Neuronal stem cell (in vitro differentiated cells): Measurements from ENCODE around the gene PAQR7.

Source experiments
- DNase-seq: peaks from one replicate; pipeline ENCODE4 v3.0.0-alpha.2; 2013; ENCODE audit warnings: low spot score
- H2AFZ ChIP-seq: one replicate; pipeline ENCODE4 v1.6.1; 2013; ENCODE audit warnings: mild to moderate bottlenecking, low read length, inconsistent platforms
- H2AK5ac ChIP-seq: 2 replicates; pipeline ENCODE4 v1.6.1; 2013; ENCODE audit warnings: low read depth, mild to moderate bottlenecking, inconsistent platforms, low read length, moderate library complexity, mixed read lengths
- H2BK120ac ChIP-seq: 2 replicates; pipeline ENCODE4 v1.6.1; 2013; ENCODE audit warnings: low read depth, mild to moderate bottlenecking, inconsistent platforms, low read length, moderate library complexity, mixed read lengths
- H2BK12ac ChIP-seq: one replicate; pipeline ENCODE4 v1.6.1; 2013; ENCODE audit warnings: low read length, inconsistent platforms
- H2BK15ac ChIP-seq: 2 replicates; pipeline ENCODE4 v1.6.1; 2013; ENCODE audit warnings: mild to moderate bottlenecking, low read length, inconsistent platforms, mixed read lengths
- H2BK5ac ChIP-seq: one replicate; pipeline ENCODE4 v1.6.1; 2013; ENCODE audit warnings: inconsistent platforms, mild to moderate bottlenecking, low read length, moderate library complexity
- H3K14ac ChIP-seq: one replicate; pipeline ENCODE4 v1.6.1; 2013; ENCODE audit warnings: low read length, inconsistent platforms
- H3K18ac ChIP-seq: 2 replicates; pipeline ENCODE4 v1.6.1; 2013; ENCODE audit warnings: low read length, inconsistent platforms
- H3K23ac ChIP-seq: 2 replicates; pipeline ENCODE4 v1.6.1; 2013; ENCODE audit warnings: low read depth, mild to moderate bottlenecking, mixed read lengths, low read length, inconsistent platforms; ENCODE audit not compliant: poor library complexity
- H3K27ac ChIP-seq: replicated peaks from 3 replicates; pipeline ENCODE4 v1.5.1; 2013; ENCODE audit warnings: low read length, inconsistent platforms
- H3K27me3 ChIP-seq, 3 experiments: 2 replicates each; pipeline ENCODE4 v1.6.1; 2013; ENCODE audit warnings: low read length in 3 of 3, mild to moderate bottlenecking in 2 of 3, inconsistent platforms in 1 of 3, low read depth in 1 of 3, mixed read lengths in 1 of 3, moderate library complexity in 1 of 3; ENCODE audit not compliant: control insufficient read depth in 3 of 3, insufficient read depth in 3 of 3
- H3K36me3 ChIP-seq, 2 donors: replicated peaks in 1 of 2; 2 replicates each; pipeline ENCODE4 v1.6.1; 2013; ENCODE audit warnings: low read length in 2 of 2; ENCODE audit not compliant: control insufficient read depth in 2 of 2, insufficient read depth in 2 of 2
- H3K4ac ChIP-seq: 2 replicates; pipeline ENCODE4 v1.6.1; 2013; ENCODE audit warnings: inconsistent platforms, mild to moderate bottlenecking, low read length, moderate library complexity
- H3K4me1 ChIP-seq, 2 donors: 1 replicate in 1 of 2; 2 replicates in 1 of 2; pipeline ENCODE4 v1.6.1; 2013; ENCODE audit warnings: low read length in 2 of 2, low read depth in 1 of 2; ENCODE audit not compliant: control insufficient read depth in 2 of 2, insufficient read depth in 1 of 2
- H3K4me2 ChIP-seq: one replicate; pipeline ENCODE4 v1.6.1; 2013; ENCODE audit warnings: mild to moderate bottlenecking, low read length, inconsistent platforms; ENCODE audit not compliant: insufficient read depth, poor library complexity, severe bottlenecking
- H3K4me3 ChIP-seq, 2 donors: 2 replicates each; pipeline ENCODE4 v1.5.1; 2013; ENCODE audit warnings: low read length in 2 of 2, mild to moderate bottlenecking in 2 of 2, inconsistent platforms in 1 of 2, moderate library complexity in 1 of 2
- H3K79me1 ChIP-seq: one replicate; pipeline ENCODE4 v1.6.1; 2013; ENCODE audit warnings: low read depth, mild to moderate bottlenecking, inconsistent platforms, low read length, moderate library complexity
- H3K9ac ChIP-seq: one replicate; pipeline ENCODE4 v1.6.1; 2013; ENCODE audit warnings: mild to moderate bottlenecking, low read depth, low read length, inconsistent platforms; ENCODE audit not compliant: poor library complexity
- H3K9me3 ChIP-seq, 2 donors: replicated peaks in 1 of 2; 2 replicates each; pipeline versions ENCODE3 to v1.6.1; 2013; ENCODE audit warnings: low read length in 2 of 2, mild to moderate bottlenecking in 2 of 2, inconsistent platforms in 1 of 2, low read depth in 1 of 2, mixed read lengths in 1 of 2, moderate library complexity in 1 of 2; ENCODE audit not compliant: control insufficient read depth in 2 of 2, insufficient read depth in 1 of 2
- H4K8ac ChIP-seq: one replicate; pipeline ENCODE4 v1.6.1; 2013; ENCODE audit warnings: low read depth, mild to moderate bottlenecking, inconsistent platforms, low read length, moderate library complexity
- H4K91ac ChIP-seq: one replicate; pipeline ENCODE4 v1.6.1; 2013; ENCODE audit warnings: low read length, low read depth, mild to moderate bottlenecking, inconsistent platforms; ENCODE audit not compliant: poor library complexity
- WGBS, 2 donors: extraction: QIAGEN DNeasy Blood & Tissue Kit; methylation state at CpG; one replicate each; pipeline ENCODE4 v1.1.7; 2013; ENCODE audit warnings: missing lambda C conversion rate in 2 of 2, mixed read lengths in 1 of 2; ENCODE audit not compliant: insufficient read length in 2 of 2, insufficient replicate concordance in 1 of 2; ENCODE audit errors: extremely low coverage in 2 of 2; 5-methylcytosine and 5-hydroxymethylcytosine counted together

The PAQR7 gene

DNA sequence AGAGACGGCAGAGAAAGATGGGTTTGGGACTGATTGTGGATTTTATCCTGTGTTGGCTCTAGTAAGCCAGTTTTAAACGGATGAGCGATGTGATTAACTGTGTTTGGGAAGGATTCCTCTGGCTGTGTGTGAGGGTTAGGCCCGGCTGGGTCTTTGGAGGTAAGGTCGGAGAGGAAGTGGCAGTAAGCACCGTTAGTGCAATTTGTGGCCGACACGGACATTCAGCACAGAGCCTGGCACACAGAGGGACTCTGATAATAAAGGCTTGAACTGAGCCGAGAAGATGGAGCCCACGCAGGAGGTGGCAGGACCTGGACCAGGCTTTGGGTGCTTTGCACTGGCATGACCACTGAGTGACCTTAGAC, 54.4 kb downstream of the PAQR7 start:
- H3K9me3 ChIP-seq, result no peaks in the 10 kb centered on the region
- H3K14ac ChIP-seq, result no peak overlapping the region
- H3K27ac ChIP-seq, result no peak overlapping the region
- no peak overlapping the region for H3K4ac ChIP-seq
- H3K27me3 ChIP-seq, result no peaks in the 10 kb centered on the region
- peaks cover 0 to 38% of the 10 kb centered on the region in 2 donors for H3K36me3 ChIP-seq
- no peak overlapping the region for H2BK12ac ChIP-seq
- H3K4me2 ChIP-seq, result peak overlapping the region; percentile 88
- no peak overlapping the region for H4K91ac ChIP-seq
- no peak overlapping the region for H2BK120ac ChIP-seq
- no CpG with 5 or more reads among the region's 10 CpGs for WGBS, 2 donors
- H2BK15ac ChIP-seq, result no peak overlapping the region
- H3K18ac ChIP-seq, result no peak overlapping the region
- peak overlapping the region in 1 of 2 donors; percentile 93 for H3K4me3 ChIP-seq
- H3K4me1 ChIP-seq, result peaks cover 10 to 18% of the 10 kb centered on the region in 2 donors
- H2BK5ac ChIP-seq, result no peak overlapping the region
- no peak overlapping the region for H4K8ac ChIP-seq
- no peak for DNase-seq
- H2AFZ ChIP-seq, result peak overlapping the region; percentile 91
- H2AK5ac ChIP-seq, result no peak overlapping the region
- no peak overlapping the region for H3K23ac ChIP-seq
- peak overlapping the region; percentile 91 for H3K9ac ChIP-seq
- H3K79me1 ChIP-seq, result peaks cover 7% of the 10 kb centered on the region

DNA sequence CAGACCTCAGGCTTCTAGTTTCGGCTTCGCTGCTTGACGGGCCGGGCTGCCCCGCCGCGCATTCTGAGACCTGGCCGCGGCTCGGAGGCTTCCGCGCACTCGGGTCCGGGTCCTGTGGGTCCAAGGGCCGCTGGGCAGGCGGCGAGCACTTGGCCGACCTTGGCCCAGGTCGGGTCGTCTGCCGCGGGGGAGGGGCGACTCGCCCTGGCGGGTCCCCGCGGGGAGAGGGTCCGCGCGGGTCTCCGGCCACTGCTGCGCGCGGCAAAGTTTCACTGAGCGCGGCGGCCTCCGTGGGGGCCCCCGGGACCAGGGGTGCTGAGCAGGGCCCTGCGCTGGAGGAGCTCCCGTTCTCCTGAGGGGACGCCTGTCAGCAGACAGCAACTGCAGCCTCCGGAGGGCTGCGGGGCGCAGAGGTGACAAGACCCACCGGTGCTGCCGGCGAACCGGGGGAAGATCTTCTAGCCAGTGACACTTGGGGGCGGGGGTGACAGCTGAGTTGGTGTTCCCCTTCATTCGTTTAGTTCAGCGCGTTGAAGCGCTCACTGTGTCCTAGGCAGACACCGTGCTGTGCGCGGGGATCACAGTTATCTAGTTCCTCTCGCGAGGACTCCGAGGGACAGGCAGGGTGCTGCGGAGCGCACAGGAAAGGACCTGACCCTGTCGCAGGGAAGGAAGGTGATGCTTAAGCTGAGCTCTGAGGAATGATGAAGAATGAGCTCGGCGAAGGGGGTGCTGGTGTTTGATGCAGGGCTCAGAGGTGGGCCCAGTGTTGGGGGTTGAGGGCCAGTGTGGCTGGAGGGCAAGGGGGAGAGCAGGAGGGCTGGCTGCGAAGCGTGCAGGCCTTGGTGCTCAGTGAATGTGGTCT, 55.0 kb downstream of the PAQR7 start:
- peak overlapping the region; percentile 10 for H2BK120ac ChIP-seq
- no peak overlapping the region for H3K27ac ChIP-seq
- peak overlapping the region; percentile 60 for H3K18ac ChIP-seq
- H3K4me1 ChIP-seq, result peaks cover 10 to 18% of the 10 kb centered on the region in 2 donors
- peak overlapping the region; percentile 15 for H2AK5ac ChIP-seq
- H3K4me2 ChIP-seq, result peak overlapping the region; percentile 88
- H4K91ac ChIP-seq, result no peak overlapping the region
- H2BK15ac ChIP-seq, result no peak overlapping the region
- DNase-seq, result no peak
- no CpG with 5 or more reads among the region's 67 CpGs for WGBS, 2 donors
- no peaks in the 10 kb centered on the region for H3K27me3 ChIP-seq
- no peak overlapping the region for H3K4ac ChIP-seq
- H2BK12ac ChIP-seq, result no peak overlapping the region
- peaks cover 4 to 38% of the 10 kb centered on the region in 2 donors for H3K36me3 ChIP-seq
- H3K9me3 ChIP-seq, result no peaks in the 10 kb centered on the region
- H2BK5ac ChIP-seq, result no peak overlapping the region
- H3K4me3 ChIP-seq, result peak overlapping the region; percentile 93 to 95
- peaks cover 7% of the 10 kb centered on the region for H3K79me1 ChIP-seq
- H4K8ac ChIP-seq, result no peak overlapping the region
- peak overlapping the region; percentile 91 for H2AFZ ChIP-seq
- H3K9ac ChIP-seq, result peak overlapping the region; percentile 91
- H3K23ac ChIP-seq, result peak overlapping the region; percentile 90
- H3K14ac ChIP-seq, result peak overlapping the region; percentile 64

DNA sequence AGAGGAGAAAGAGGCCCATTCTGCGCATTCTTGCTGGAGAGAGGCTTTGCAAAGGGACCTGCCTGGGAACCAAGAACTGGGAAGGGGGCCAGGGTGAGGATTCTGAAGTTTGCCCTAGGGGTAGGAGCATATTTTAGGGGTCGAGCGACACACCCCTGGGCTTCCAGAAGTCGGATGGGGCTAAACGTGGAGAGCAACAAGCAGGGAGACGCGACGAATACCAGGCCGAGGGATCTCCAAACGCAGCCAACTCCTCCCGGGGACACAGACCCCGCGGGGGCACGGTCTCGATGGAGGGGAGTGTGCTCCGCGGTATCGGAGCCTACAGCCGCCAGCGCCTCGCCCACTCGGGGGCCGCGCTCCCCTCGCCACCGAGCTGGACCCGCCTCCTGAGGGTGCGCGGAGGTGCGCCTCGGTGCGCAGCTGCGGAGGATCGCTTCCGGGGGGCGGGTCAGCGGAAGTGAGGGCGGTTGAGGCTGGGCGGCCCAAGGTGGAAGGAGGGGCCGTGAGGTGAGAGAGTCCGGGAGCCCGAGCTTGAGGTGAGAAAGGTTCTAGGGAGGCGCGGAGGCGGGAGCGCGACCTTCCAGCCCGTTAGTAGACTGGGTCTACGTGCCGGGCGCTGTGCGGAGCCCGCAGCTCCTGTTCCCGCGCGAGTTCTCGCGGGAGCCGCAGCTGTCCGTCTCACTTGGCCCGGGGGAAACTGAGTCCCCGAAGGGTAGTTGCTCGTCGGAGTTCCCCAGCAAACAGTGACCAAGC, 55.8 kb downstream of the PAQR7 start, which contains the start of gene MTFR1L:
MTFR1L (plus strand) TSS at position 464 of the 756 bp plus-strand sequence. CDS start 3,151 bp downstream, outside the sequence.
- H2AFZ ChIP-seq, result peak within 1 kb of the TSS; percentile 91
- no peak within 1 kb of the TSS for H2BK15ac ChIP-seq
- no peak within 1 kb of the TSS for H2BK12ac ChIP-seq
- peak within 1 kb of the TSS; percentile 97 for H3K14ac ChIP-seq
- DNase-seq, result peak; percentile 64
- peaks cover 7% of the 10 kb centered on the region for H3K79me1 ChIP-seq
- peak within 1 kb of the TSS; percentile 90 for H3K23ac ChIP-seq
- peak within 1 kb of the TSS; percentile 96 for H3K18ac ChIP-seq
- peaks cover 10 to 18% of the 10 kb centered on the region in 2 donors for H3K4me1 ChIP-seq
- no peaks in the 10 kb centered on the region for H3K9me3 ChIP-seq
- H3K36me3 ChIP-seq, result peaks cover 7 to 40% of the 10 kb centered on the region in 2 donors
- peak within 1 kb of the TSS; percentile 47 for H2AK5ac ChIP-seq
- H3K4me3 ChIP-seq, result peak within 1 kb of the TSS; percentile 93 to 95
- peak within 1 kb of the TSS; percentile 88 for H3K4me2 ChIP-seq
- H3K4ac ChIP-seq, result no peak within 1 kb of the TSS
- H3K27ac ChIP-seq, result peak within 1 kb of the TSS; percentile 60
- H2BK5ac ChIP-seq, result no peak within 1 kb of the TSS
- H2BK120ac ChIP-seq, result peak within 1 kb of the TSS; percentile 44
- no peaks in the 10 kb centered on the region for H3K27me3 ChIP-seq
- WGBS, 2 donors, result no CpG with 5 or more reads among the region's 64 CpGs
- no peak within 1 kb of the TSS for H4K8ac ChIP-seq
- no peak within 1 kb of the TSS for H4K91ac ChIP-seq
- peak within 1 kb of the TSS; percentile 98 for H3K9ac ChIP-seq

DNA sequence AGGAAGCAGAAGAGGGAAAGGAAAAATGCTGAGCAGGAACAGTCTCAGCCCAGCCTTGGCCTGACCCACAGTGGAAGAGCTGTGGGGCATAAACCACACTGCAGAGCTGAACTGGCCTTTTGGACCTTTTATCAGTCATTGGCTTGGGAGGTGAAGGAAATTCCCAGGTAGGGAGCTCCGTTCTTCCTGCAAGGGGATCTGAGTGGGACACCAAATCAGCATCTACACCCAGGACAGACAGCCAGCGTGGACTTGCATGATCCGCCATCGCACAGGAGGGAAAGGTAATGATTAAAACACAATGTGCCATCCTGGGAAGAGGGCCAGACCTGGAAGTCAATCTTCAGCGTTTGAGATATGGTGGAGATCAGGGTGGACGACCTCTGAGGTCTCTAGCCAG, 56.9 kb downstream of the PAQR7 start:
- Histone ChIP-seq H2BK12ac (no peak overlapping the region), H4K8ac (no peak overlapping the region), H3K79me1 (peaks cover 7% of the 10 kb centered on the region), H3K9me3 (no peaks in the 10 kb centered on the region), H3K9ac (peak overlapping the region; percentile 34), H3K4me2 (peak overlapping the region; percentile 77), H3K4me1 (peaks cover 10 to 18% of the 10 kb centered on the region in 2 donors), H3K4ac (no peak overlapping the region), H3K27ac (no peak overlapping the region), H3K27me3 (no peaks in the 10 kb centered on the region), H2AFZ (no peak overlapping the region), H3K18ac (no peak overlapping the region), H2BK5ac (no peak overlapping the region), H2AK5ac (no peak overlapping the region), H3K23ac (no peak overlapping the region), H2BK15ac (no peak overlapping the region), H3K4me3 (peak overlapping the region in 1 of 2 donors; percentile 93), H4K91ac (no peak overlapping the region), H3K36me3 (peaks cover 15 to 42% of the 10 kb centered on the region in 2 donors), H2BK120ac (no peak overlapping the region), H3K14ac (no peak overlapping the region)
- no CpG with 5 or more reads among the region's 6 CpGs for WGBS, 2 donors
- DNase-seq, result no peak
